ENCODE measurements around the gene MLEC. TPM values are rescaled to one million over a fixed set of nuclear protein-coding genes. Genes with fewer than 3 reads are reported as not detected.
A peak's percentile ranks its signal among the peaks of the same experiment; 100 is the strongest.

The MLEC gene
- total and polyA plus RNA-seq, 11 donors, result 39.2 to 150 (median 117) TPM

GRCh38 chr12:120737557-120738251 lies 50.8 kb downstream of the MLEC start:
- no peaks in the 10 kb centered on the region for H3K27me3 ChIP-seq
- H3K9me3 ChIP-seq, result no peaks in the 10 kb centered on the region
- H3K36me3 ChIP-seq, result peaks cover 0 to 43% (median 15%) of the 10 kb centered on the region in 9 donors
- H3K4me3 ChIP-seq, result no peak overlapping the region
- TF ChIP-seq CTCF (IDR thresholded peaks at IDR 0.05) (peak in 2 of 12 donors; percentile 13 to 21), POLR2A (IDR thresholded peaks at IDR 0.05) (no peak)
- ATAC-seq, result no peak
- no peak overlapping the region for H3K27ac ChIP-seq
- H3K4me1 ChIP-seq, result no peaks in the 10 kb centered on the region
- peak in 1 of 5 donors; percentile 21 for DNase-seq
- 87 to 90% (median 87%) methylated on average over 23 to 25 of the region's 25 CpGs for WGBS, 4 donors
- intact Hi-C loops (cut with DNase I), result no loop called here

- intact Hi-C loops (cut with DNase I), result no loop called here
- DNase-seq (no peak), ATAC-seq (no peak)
- no peaks in the 10 kb centered on the region for H3K9me3 ChIP-seq
- no peaks in the 10 kb centered on the region for H3K4me1 ChIP-seq
- TF ChIP-seq CTCF (IDR thresholded peaks at IDR 0.05), result peak in 1 of 12 donors; percentile 2
- TF ChIP-seq POLR2A (IDR thresholded peaks at IDR 0.05), result no peak
- H3K27me3 ChIP-seq, result no peaks in the 10 kb centered on the region
- WGBS, 4 donors, result 88 to 92% (median 90%) methylated on average over 13 to 31 of the region's 31 CpGs
- H3K36me3 ChIP-seq, result peaks cover 0 to 43% (median 15%) of the 10 kb centered on the region in 9 donors
- H3K4me3 ChIP-seq, result no peak overlapping the region
- H3K27ac ChIP-seq, result no peak overlapping the region
These were observed 51.5 kb downstream of the MLEC start for GRCh38 chr12:120738252-120739030.

GRCh38 chr12:120739031-120739762 lies 52.2 kb downstream of the MLEC start:
- 94 to 96% (median 95%) methylated on average over 35 to 38 of the region's 38 CpGs for WGBS, 4 donors
- DNase-seq (no peak), ATAC-seq (no peak)
- Histone ChIP-seq H3K27ac (no peak overlapping the region), H3K9me3 (no peaks in the 10 kb centered on the region), H3K36me3 (peaks cover 0 to 38% (median 15%) of the 10 kb centered on the region in 9 donors), H3K4me1 (no peaks in the 10 kb centered on the region), H3K27me3 (no peaks in the 10 kb centered on the region), H3K4me3 (no peak overlapping the region)
- intact Hi-C loops (cut with DNase I), result no loop called here
- no peak for TF ChIP-seq POLR2A (IDR thresholded peaks at IDR 0.05)
- TF ChIP-seq CTCF (IDR thresholded peaks at IDR 0.05), result no peak
